HepG2 (cell line): ENCODE results near the gene ACSS2. TPM values are rescaled to one million over a fixed set of nuclear protein-coding genes. Genes with fewer than 3 reads are reported as not detected.

Experiments
- ARNTL ChIP-seq: sonication (generic); formaldehyde crosslinking; IDR thresholded peaks from 2 replicates; pipeline ENCODE4 v1.4.0; 2020; ENCODE audit warnings: mild to moderate bottlenecking, missing genetic modification reagents
- ATF3 ChIP-seq: sonication (generic); formaldehyde crosslinking; IDR thresholded peaks from 2 replicates; pipeline ENCODE4 v1.4.0; 2020; ENCODE audit warnings: missing genetic modification reagents
- FOXO1 ChIP-seq: sonication (generic); formaldehyde crosslinking; IDR thresholded peaks from 2 replicates; pipeline ENCODE4 v1.4.0; 2020; ENCODE audit warnings: missing genetic modification reagents
- FUBP1 ChIP-seq: sonication (generic); formaldehyde crosslinking; IDR thresholded peaks from 2 replicates; pipeline ENCODE4 v1.5.1; 2020; ENCODE audit warnings: missing genetic modification reagents, mild to moderate bottlenecking, borderline replicate concordance
- HDAC1 ChIP-seq: sonication (generic); formaldehyde crosslinking; IDR thresholded peaks from 2 replicates; pipeline ENCODE4 v1.5.1; 2020; ENCODE audit warnings: mild to moderate bottlenecking, missing genetic modification reagents
- HMGXB3 ChIP-seq: sonication (generic); formaldehyde crosslinking; IDR thresholded peaks from 2 replicates; pipeline ENCODE4 v1.4.0; 2020; ENCODE audit warnings: missing genetic modification reagents, borderline replicate concordance
- HNF1B ChIP-seq: sonication (generic); formaldehyde crosslinking; IDR thresholded peaks from 2 replicates; pipeline ENCODE4 v1.5.1; 2020; ENCODE audit warnings: mild to moderate bottlenecking, moderate library complexity, missing genetic modification reagents
- KDM4B ChIP-seq: sonication (generic); formaldehyde crosslinking; IDR thresholded peaks from 2 replicates; pipeline ENCODE4 v1.4.0; 2020; ENCODE audit warnings: missing genetic modification reagents
- SMAD1 ChIP-seq: sonication (generic); formaldehyde crosslinking; IDR thresholded peaks from 2 replicates; pipeline ENCODE4 v1.4.0; 2020; ENCODE audit warnings: missing genetic modification reagents, low read depth, mild to moderate bottlenecking, borderline replicate concordance
- SP2 ChIP-seq: sonication (generic); formaldehyde crosslinking; IDR thresholded peaks from 2 replicates; pipeline ENCODE4 v1.5.1; 2020; ENCODE audit warnings: mild to moderate bottlenecking, missing genetic modification reagents
- TIGD3 ChIP-seq: sonication (generic); formaldehyde crosslinking; IDR thresholded peaks from 2 replicates; pipeline ENCODE4 v1.5.1; 2020; ENCODE audit warnings: mild to moderate bottlenecking, missing genetic modification reagents, borderline replicate concordance
- YEATS2 ChIP-seq: sonication (generic); formaldehyde crosslinking; IDR thresholded peaks from 2 replicates; pipeline ENCODE4 v1.4.0; 2020; ENCODE audit warnings: missing genetic modification reagents, borderline replicate concordance
- ZBTB49 ChIP-seq: sonication (generic); formaldehyde crosslinking; IDR thresholded peaks from 2 replicates; pipeline ENCODE4 v1.4.0; 2020; ENCODE audit warnings: missing genetic modification reagents, borderline replicate concordance
- ZNF331 ChIP-seq: sonication (generic); formaldehyde crosslinking; IDR thresholded peaks from 2 replicates; pipeline ENCODE4 v1.4.0; 2020; ENCODE audit warnings: missing genetic modification reagents
- ZNF644 ChIP-seq: IDR thresholded peaks from 2 replicates; pipeline ENCODE4 v1.6.1; 2016; ENCODE audit warnings: low read depth
- polyA plus RNA-seq, 8 experiments: library from polyadenylated mRNA; depleted of rRNA in 3 of 8; stranded (reverse) in 7 of 8; unstranded in 1 of 8; fragments of >200 nt; fragmentation: Illumina TruSeq in 4 of 8; extraction: Trizol in 4 of 8; gene quantifications; 2 replicates each; pipeline versions ENCODE4 v1.2.1 to v1.2.3, GENCODE V29; 2011 to 2016; ENCODE audit warnings: low read depth in 4 of 8, missing spikeins in 1 of 8, mixed read lengths in 1 of 8; ENCODE audit not compliant: insufficient read depth in 1 of 8
- total RNA-seq, 5 experiments: library from RNA; depleted of rRNA; stranded (reverse); fragments of >200 nt; fragmentation: Illumina TruSeq; extraction: Trizol; gene quantifications; 2 replicates each; pipeline ENCODE4 v1.2.3, GENCODE V29; 2016; ENCODE audit warnings: low read depth in 1 of 5

Gene ACSS2
- total and polyA plus RNA-seq, 2 of the 13 experiments (the other 11 are each of a cell fraction or from before 2014, with no cell fraction given): 72.8 to 89.7 TPM

- no peak; the same call in 1 of the 2 replicates for TF ChIP-seq ZNF331
- TF ChIP-seq KDM4B (CRISPR knock-in tag): no peak
- peak; percentile 66; the same call in 1 of the 2 replicates for TF ChIP-seq HMGXB3
- no peak for TF ChIP-seq FUBP1 (CRISPR knock-in tag)
- peak; percentile 67; the same call in 1 of the 2 replicates for TF ChIP-seq HDAC1 (CRISPR knock-in tag)
- TF ChIP-seq TIGD3 (CRISPR knock-in tag): 0 out of 2 replicates have a peak, but pooled peaks have one; percentile 61
- TF ChIP-seq FOXO1 (CRISPR knock-in tag): peak; percentile 9; the same call in 1 of the 2 replicates
- TF ChIP-seq ARNTL (CRISPR knock-in tag): no peak
- no peak for TF ChIP-seq ATF3 (CRISPR knock-in tag)
- TF ChIP-seq YEATS2 (CRISPR knock-in tag): peak; percentile 73; the same call in 1 of the 2 replicates
- TF ChIP-seq SMAD1 (CRISPR knock-in tag): peak; percentile 62; the same call in 1 of the 2 replicates
- no peak for TF ChIP-seq ZNF644 (CRISPR knock-in tag)
- peak; percentile 44; the same call in 1 of the 2 replicates for TF ChIP-seq SP2 (CRISPR knock-in tag)
- TF ChIP-seq ZBTB49: no peak
- peak; percentile 82; the same call in 1 of the 2 replicates for TF ChIP-seq HNF1B (CRISPR knock-in tag)
Measured at GRCh38 chr20:34875642-34876405, 588 bp upstream of the ACSS2 start (continued).
